GM23338 (cell line): ENCODE results near the gene RNH1.
A peak's percentile ranks its signal among the peaks of the same experiment; 100 is the strongest.

Experiments used
- EZH2 ChIP-seq: fragments of 200-600 bp; sonication (generic); IDR thresholded peaks from one replicate; pipeline ENCODE4 v1.8.0; 2017; ENCODE audit warnings: antibody characterized with exemption, mild to moderate bottlenecking, low read depth; ENCODE audit not compliant: unreplicated experiment
- EZH2phosphoT487 ChIP-seq: fragments of 200-600 bp; sonication (generic); IDR thresholded peaks from one replicate; pipeline ENCODE4 v1.8.1; 2018; ENCODE audit warnings: antibody characterized with exemption; ENCODE audit not compliant: unreplicated experiment
- POLR2AphosphoS5 ChIP-seq: IDR thresholded peaks from 2 replicates; pipeline ENCODE4 v1.6.1; 2016; ENCODE audit warnings: antibody characterized with exemption, low read depth
- TF ChIP-seq, protein P1 (sequence below), 2 experiments: fragments of 200-600 bp in 1 of 2; sonication (generic) in 1 of 2; conservative IDR thresholded peaks; 2 replicates each; pipeline versions ENCODE4 v1.5.1 to v1.6.1; 2016 to 2017; ENCODE audit warnings: antibody characterized with exemption in 2 of 2, low read depth in 2 of 2, mild to moderate bottlenecking in 2 of 2, moderate library complexity in 1 of 2

DNA sequence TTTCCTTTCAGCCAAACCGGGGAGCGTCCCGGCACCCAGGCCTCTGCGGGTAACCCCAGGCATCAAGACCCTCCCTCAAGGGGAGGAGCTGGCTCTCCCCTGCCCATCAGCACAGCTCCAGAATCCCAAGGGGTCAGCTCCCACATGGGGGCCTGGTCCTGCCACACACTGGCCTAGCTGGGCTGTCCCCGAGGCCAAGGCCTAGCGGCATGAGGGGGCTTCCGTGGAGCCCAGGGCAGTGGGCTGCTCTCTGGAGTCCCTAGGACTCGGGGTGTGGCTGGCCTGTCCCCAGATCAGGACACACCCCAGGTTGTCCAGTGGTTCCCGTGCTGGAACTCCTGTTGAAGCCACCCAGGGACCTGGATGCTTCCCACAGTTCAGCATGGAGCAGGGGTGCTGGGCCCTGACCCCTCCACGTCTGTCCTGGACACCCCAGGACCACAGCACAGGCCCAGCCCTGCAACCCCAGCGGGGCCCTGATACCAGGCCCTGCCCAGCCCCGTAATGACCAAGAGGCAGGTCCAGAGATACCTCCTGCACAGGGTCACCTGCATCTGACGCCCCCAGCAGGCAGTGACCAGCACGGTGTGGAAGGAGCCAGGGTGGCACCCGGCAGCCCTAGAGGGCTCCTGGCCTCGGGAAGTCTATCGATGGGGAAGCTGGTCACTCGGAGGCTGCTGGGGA, 22.8 kb upstream of the RNH1 start:
- no peak for TF ChIP-seq POLR2AphosphoS5
- TF ChIP-seq EZH2: no peak
- TF ChIP-seq, protein P1, sequence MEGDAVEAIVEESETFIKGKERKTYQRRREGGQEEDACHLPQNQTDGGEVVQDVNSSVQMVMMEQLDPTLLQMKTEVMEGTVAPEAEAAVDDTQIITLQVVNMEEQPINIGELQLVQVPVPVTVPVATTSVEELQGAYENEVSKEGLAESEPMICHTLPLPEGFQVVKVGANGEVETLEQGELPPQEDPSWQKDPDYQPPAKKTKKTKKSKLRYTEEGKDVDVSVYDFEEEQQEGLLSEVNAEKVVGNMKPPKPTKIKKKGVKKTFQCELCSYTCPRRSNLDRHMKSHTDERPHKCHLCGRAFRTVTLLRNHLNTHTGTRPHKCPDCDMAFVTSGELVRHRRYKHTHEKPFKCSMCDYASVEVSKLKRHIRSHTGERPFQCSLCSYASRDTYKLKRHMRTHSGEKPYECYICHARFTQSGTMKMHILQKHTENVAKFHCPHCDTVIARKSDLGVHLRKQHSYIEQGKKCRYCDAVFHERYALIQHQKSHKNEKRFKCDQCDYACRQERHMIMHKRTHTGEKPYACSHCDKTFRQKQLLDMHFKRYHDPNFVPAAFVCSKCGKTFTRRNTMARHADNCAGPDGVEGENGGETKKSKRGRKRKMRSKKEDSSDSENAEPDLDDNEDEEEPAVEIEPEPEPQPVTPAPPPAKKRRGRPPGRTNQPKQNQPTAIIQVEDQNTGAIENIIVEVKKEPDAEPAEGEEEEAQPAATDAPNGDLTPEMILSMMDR (conservative IDR thresholded peaks at IDR 0.05; ENCODE audit: low read depth in 2 of 2): 0 out of 4 replicates have a peak, but pooled peaks of 1 of the 2 experiments have one; percentile 11
- TF ChIP-seq EZH2phosphoT487: no peak
